Measurements from ENCODE around the gene CHMP6.

Gene CHMP6

DNA sequence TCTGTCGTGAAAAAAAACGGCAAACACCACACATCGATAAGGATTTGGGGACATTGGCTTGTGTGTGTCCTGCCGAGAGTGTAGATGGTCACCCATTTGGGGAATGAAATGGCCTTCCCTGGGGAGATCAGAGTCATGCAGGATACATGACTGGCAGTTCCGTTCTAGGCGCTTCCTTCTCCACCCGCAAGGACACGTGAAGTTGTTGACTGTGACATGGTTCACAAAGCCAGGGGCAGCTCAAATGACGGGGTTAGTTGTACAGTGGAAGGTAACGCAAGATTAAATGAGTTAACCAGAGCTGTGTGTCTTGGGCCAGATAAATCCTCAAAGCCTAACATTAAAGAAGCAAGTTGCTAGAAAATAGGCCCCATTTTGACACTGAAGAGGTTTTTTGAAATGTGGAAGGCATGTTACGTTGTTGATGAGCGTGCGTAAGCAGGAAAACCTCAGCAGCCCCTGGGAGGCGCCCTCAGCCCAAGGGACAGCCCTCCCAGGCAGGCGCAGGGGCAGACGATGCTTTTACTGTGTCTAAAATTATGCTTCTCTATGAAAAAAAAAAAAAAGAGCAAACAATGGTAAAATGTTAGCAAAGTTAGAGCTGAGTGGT lies 35.9 kb upstream of the CHMP6 start:
- H3K4me1 ChIP-seq (ENCODE audit: control insufficient read depth in 1 of 2, insufficient read depth in 1 of 2, low read depth in 1 of 2, low read length in 1 of 2), result no peaks in the 10 kb centered on the region
- peaks cover 24% of the 10 kb centered on the region for H3K36me3 ChIP-seq
- TF ChIP-seq, protein P1, sequence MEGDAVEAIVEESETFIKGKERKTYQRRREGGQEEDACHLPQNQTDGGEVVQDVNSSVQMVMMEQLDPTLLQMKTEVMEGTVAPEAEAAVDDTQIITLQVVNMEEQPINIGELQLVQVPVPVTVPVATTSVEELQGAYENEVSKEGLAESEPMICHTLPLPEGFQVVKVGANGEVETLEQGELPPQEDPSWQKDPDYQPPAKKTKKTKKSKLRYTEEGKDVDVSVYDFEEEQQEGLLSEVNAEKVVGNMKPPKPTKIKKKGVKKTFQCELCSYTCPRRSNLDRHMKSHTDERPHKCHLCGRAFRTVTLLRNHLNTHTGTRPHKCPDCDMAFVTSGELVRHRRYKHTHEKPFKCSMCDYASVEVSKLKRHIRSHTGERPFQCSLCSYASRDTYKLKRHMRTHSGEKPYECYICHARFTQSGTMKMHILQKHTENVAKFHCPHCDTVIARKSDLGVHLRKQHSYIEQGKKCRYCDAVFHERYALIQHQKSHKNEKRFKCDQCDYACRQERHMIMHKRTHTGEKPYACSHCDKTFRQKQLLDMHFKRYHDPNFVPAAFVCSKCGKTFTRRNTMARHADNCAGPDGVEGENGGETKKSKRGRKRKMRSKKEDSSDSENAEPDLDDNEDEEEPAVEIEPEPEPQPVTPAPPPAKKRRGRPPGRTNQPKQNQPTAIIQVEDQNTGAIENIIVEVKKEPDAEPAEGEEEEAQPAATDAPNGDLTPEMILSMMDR (IDR thresholded peaks at IDR 0.05), result no peak
- H3K27me3 ChIP-seq, result no peaks in the 10 kb centered on the region
- no peak overlapping the region for H3K27ac ChIP-seq
- H3K9me3 ChIP-seq, result no peaks in the 10 kb centered on the region
- H3K4me3 ChIP-seq (ENCODE audit: low read depth in 1 of 2, low read length in 1 of 2), result no peak overlapping the region

DNA sequence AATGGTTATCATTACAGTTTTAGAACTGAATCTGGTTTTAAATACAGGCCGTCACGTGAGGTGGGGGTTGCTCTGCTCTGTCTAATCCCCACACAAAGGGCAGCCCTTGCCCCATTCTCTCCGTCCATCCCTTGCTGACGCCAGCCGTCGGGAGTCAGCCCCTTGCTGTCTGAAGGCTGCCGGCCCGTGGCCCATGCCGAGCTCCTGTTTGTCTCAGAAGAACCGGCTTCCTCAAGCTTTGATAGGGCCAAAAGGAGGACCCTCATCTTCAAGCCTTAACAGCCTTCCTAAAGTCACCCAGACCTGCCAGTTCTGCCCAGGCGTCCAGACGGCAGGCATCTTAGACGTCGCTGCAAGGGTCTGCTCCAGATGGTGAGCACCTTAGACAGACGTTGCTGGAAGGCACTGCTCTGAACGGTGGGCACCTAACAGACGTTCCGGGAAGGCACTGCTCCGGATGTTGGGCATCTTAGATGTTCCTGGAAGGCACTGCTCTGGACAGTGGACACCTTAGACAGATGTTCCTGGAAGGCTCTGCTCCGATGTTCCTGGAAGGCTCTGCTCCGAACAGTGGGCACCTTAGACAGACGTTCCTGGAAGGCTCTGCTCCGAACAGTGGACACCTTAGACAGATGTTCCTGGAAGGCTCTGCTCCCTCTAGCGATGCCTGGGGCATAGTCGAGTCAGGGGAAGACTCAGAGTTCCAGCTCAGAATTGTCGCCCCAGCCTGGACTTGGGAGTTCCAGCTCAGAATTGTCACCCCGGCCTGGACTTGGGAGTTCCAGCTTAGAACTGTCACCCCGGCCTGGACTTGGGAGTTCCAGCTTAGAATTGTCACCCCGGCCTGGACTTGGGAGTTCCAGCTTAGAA lies 35.1 kb upstream of the CHMP6 start:
- Histone ChIP-seq H3K4me1 (ENCODE audit: control insufficient read depth in 1 of 2, insufficient read depth in 1 of 2, low read depth in 1 of 2, low read length in 1 of 2) (no peaks in the 10 kb centered on the region), H3K27me3 (no peaks in the 10 kb centered on the region), H3K27ac (no peak overlapping the region), H3K36me3 (peaks cover 27% of the 10 kb centered on the region), H3K9me3 (no peaks in the 10 kb centered on the region), H3K4me3 (ENCODE audit: low read depth in 1 of 2, low read length in 1 of 2) (no peak overlapping the region)
- TF ChIP-seq, protein P1 (IDR thresholded peaks at IDR 0.05), result no peak

DNA sequence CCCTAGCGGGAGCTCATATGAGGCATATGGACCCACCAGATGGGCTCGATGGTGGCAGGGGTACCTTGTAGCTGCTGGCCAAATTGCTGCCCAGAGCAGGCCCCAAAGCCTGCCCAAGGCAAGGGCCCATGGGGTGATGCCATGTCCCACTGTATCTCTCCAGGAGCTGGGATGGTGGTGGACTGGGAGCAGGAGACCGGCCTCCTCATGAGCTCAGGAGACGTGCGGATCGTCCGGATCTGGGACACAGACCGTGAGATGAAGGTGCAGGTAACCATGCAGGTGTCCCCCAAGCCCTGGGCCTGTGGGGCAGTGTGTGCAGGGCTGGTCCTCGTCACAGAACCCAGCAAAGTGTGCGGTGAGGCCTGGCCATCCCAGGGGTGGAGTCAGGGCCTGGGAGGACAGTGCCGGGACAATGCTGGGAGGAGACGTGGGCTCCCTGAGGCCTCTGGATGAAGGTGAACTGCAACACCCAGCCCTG lies 34.1 kb upstream of the CHMP6 start:
- H3K36me3 ChIP-seq, result peaks cover 21% of the 10 kb centered on the region
- TF ChIP-seq, protein P1 (IDR thresholded peaks at IDR 0.05), result no peak
- H3K27ac ChIP-seq, result no peak overlapping the region
- no peaks in the 10 kb centered on the region for H3K4me1 ChIP-seq (ENCODE audit: control insufficient read depth in 1 of 2, insufficient read depth in 1 of 2, low read depth in 1 of 2, low read length in 1 of 2)
- H3K27me3 ChIP-seq, result no peaks in the 10 kb centered on the region
- no peaks in the 10 kb centered on the region for H3K9me3 ChIP-seq
- no peak overlapping the region for H3K4me3 ChIP-seq (ENCODE audit: low read depth in 1 of 2, low read length in 1 of 2)

DNA sequence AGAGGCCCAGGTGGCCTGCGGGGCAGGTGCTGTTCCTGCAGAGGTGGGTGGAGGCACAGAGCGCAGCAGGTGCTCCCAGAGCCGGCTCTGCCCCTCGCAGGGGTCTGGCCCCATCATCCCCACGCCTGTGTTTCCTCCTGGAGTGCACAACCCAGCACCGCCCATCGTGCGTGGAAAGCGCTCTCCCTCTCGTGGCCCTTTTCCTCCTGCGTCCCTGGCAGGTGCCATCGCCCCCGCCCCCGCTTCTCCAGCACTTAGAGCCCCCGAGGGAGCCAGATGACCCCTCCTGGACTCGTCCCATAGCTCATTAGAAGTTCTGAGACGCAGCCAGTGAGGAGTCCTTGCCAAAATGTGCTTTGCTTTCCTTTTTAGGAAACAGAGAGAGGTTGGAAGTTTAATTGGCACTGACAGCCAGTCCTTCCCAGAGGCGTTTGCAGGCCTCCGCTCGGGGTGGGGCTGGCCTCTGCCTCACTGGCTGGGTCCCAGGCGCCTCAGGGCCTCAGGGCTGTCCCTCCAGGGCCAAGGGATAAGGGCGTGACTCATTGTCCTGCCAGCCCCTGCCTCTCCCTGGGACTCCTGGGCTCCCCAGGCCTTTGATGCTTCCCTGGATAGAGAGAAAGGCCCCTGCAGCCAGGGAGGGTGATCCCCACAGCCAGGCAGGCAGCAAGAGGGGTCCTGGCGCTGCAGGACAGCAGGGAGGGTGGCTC lies 32.2 kb upstream of the CHMP6 start:
- no peaks in the 10 kb centered on the region for H3K4me1 ChIP-seq (ENCODE audit: control insufficient read depth in 1 of 2, insufficient read depth in 1 of 2, low read depth in 1 of 2, low read length in 1 of 2)
- H3K36me3 ChIP-seq, result peaks cover 30% of the 10 kb centered on the region
- no peak overlapping the region for H3K4me3 ChIP-seq (ENCODE audit: low read depth in 1 of 2, low read length in 1 of 2)
- TF ChIP-seq, protein P1 (IDR thresholded peaks at IDR 0.05), result no peak
- H3K9me3 ChIP-seq, result no peaks in the 10 kb centered on the region
- H3K27me3 ChIP-seq, result no peaks in the 10 kb centered on the region
- no peak overlapping the region for H3K27ac ChIP-seq

DNA sequence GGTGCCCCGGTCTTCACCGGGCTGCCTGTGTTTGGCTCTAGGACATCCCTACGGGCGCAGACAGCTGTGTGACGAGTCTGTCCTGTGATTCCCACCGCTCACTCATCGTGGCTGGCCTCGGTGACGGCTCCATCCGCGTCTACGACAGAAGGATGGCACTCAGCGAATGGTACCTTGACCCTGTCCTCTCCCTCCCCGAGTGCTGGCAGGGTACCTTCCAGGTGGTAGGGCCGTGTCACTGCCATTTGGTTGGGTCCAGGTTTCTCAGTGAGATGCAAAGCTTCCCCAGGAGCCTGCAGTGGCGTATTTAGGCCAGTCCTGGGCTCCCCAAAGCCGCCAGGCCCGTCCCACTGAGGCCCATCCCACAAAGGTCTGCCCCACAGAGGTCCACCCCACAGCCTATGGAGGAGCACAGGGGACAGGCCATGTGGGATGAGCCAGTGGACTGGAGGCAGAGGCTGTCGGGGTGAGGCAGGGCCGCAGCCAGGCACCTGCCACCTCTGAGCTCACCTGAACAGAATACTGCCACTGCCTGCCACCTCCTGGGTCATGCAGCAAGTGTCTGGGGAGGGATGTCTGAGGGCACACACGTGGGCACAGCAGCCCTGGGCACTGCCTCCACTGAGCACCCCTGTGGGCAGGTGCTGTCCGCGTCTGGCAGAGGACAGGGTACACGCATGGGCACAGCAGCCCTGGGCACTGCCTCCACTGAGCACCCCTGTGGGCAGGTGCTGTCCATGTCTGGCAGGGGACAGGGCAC lies 31.4 kb upstream of the CHMP6 start:
- Histone ChIP-seq H3K36me3 (peaks cover 38% of the 10 kb centered on the region), H3K27me3 (no peaks in the 10 kb centered on the region), H3K4me1 (ENCODE audit: control insufficient read depth in 1 of 2, insufficient read depth in 1 of 2, low read depth in 1 of 2, low read length in 1 of 2) (no peaks in the 10 kb centered on the region), H3K9me3 (no peaks in the 10 kb centered on the region), H3K27ac (no peak overlapping the region), H3K4me3 (ENCODE audit: low read depth in 1 of 2, low read length in 1 of 2) (no peak overlapping the region)
- TF ChIP-seq, protein P1 (IDR thresholded peaks at IDR 0.05), result no peak

All from neutrophil (primary cell).